Mesenteric fat pad (tissue), 1 donor: ENCODE results near the gene TAS2R8. TPM values are rescaled to one million over a fixed set of nuclear protein-coding genes. Genes with fewer than 3 reads are reported as not detected.

Experiments
- DNase-seq: peaks from one replicate; pipeline ENCODE4 v3.0.0-alpha.2; 2020; ENCODE audit warnings: low spot score
- total RNA-seq: library from RNA; stranded (reverse); fragmentation: NEBNext Ultra II Directional; extraction: Animal tissue kit (Norgen Biotek cat#: 25700); gene quantifications from one replicate; pipeline ENCODE4 v1.2.1, GENCODE V29; 2021
- donor health status: DM: yes; HTN: yes; CAD: no.

The TAS2R8 gene
- total RNA-seq, 1 donor from 2014 or later = not detected

DNA sequence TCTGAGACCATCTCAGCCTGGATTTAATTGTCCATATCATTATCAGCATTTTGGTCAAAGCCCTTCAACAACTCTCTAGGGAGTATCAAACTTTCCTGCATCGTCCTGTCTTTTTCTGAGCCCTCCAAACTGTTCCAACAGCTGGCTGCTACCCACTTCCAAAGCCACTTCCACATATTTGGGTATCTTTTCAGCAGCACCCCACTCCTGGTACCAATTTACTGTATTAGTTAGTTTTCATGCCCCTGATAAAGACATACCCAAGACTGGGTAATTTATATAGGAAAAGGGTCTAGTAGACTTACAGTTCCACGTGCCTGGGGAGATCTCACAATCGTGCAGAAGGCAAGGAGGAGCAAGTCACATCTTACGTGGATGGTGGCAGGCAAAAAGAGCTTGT is 50.9 kb downstream of the TAS2R8 start:
- no peak for DNase-seq

Other genes starting within 250 kb of the TAS2R8 start
- 17.7 TPM for gene MAGOHB, start 193.7 kb downstream of the TAS2R8 start, total RNA-seq
- not detected for gene STYK1, start 133.2 kb downstream of the TAS2R8 start, total RNA-seq
- gene YBX3, start 84.0 kb downstream of the TAS2R8 start, total RNA-seq = 433 TPM
- gene TAS2R7, start 4.7 kb downstream of the TAS2R8 start, total RNA-seq = not detected
- gene TAS2R9, start 2.9 kb upstream of the TAS2R8 start, total RNA-seq = not detected
- gene TAS2R10, start 19.1 kb upstream of the TAS2R8 start, total RNA-seq = 0.32 TPM
- 0.93 TPM for gene PRR4, start 42.2 kb upstream of the TAS2R8 start, total RNA-seq
- 13.0 TPM for gene PRH1, start 77.0 kb upstream of the TAS2R8 start, total RNA-seq
- gene TAS2R13, start 102.3 kb upstream of the TAS2R8 start, total RNA-seq = 1.2 TPM
- not detected for gene PRH2, start 122.0 kb upstream of the TAS2R8 start, total RNA-seq
- 2.4 TPM for gene TAS2R14, start 132.0 kb upstream of the TAS2R8 start, total RNA-seq
- gene TAS2R50, start 179.6 kb upstream of the TAS2R8 start, total RNA-seq = 2.0 TPM
- gene TAS2R20, start 191.0 kb upstream of the TAS2R8 start, total RNA-seq = 1.5 TPM
- 2.8 TPM for gene TAS2R19, start 215.3 kb upstream of the TAS2R8 start, total RNA-seq
- 3.7 TPM for gene TAS2R31, start 224.1 kb upstream of the TAS2R8 start, total RNA-seq